Activated T-cell treated with anti-CD3 and anti-CD28 coated beads for 24 hours (primary cell): Measurements from ENCODE around the gene KCND3.

Experiments
- DNase-seq: peaks from one replicate; pipeline ENCODE4 v3.0.0-alpha.2; 2020; ENCODE audit warnings: low read depth

KCND3 gene

GRCh38 chr1:111989531-111990025, at the start of gene KCND3:
Gene KCND3 (minus strand): TSS chr1:111989668.
- DNase-seq, result no peak

- DNase-seq, result no peak
Observed at GRCh38 chr1:112034277-112034676, 44.8 kb upstream of the KCND3 start.

GRCh38 chr1:112033439-112034120, 44.1 kb upstream of the KCND3 start:
- DNase-seq, result no peak

- DNase-seq, result no peak
Observed at GRCh38 chr1:112030157-112030556, 40.7 kb upstream of the KCND3 start.

GRCh38 chr1:112027696-112028095, 38.2 kb upstream of the KCND3 start:
- no peak for DNase-seq

- no peak for DNase-seq
Observed at GRCh38 chr1:112026501-112026900, 37.0 kb upstream of the KCND3 start.

- no peak for DNase-seq
Observed at GRCh38 chr1:112026016-112026415, 36.5 kb upstream of the KCND3 start.

- no peak for DNase-seq
Observed at GRCh38 chr1:112021263-112021662, 31.8 kb upstream of the KCND3 start.

- DNase-seq, result no peak
Observed at GRCh38 chr1:112017183-112017582, 27.7 kb upstream of the KCND3 start.

- no peak for DNase-seq
Observed at GRCh38 chr1:112012823-112013222, 23.4 kb upstream of the KCND3 start.

GRCh38 chr1:112011202-112011601, 21.7 kb upstream of the KCND3 start:
- no peak for DNase-seq

- DNase-seq, result no peak
Observed at GRCh38 chr1:112007169-112007568, 17.7 kb upstream of the KCND3 start.

- no peak for DNase-seq
Observed at GRCh38 chr1:112006416-112007025, 17.1 kb upstream of the KCND3 start.

GRCh38 chr1:112004076-112004475, 14.6 kb upstream of the KCND3 start:
- no peak for DNase-seq

GRCh38 chr1:112002514-112002913, 13.0 kb upstream of the KCND3 start:
- DNase-seq, result no peak

GRCh38 chr1:112001436-112001835, 12.0 kb upstream of the KCND3 start:
- no peak for DNase-seq

- DNase-seq, result no peak
Observed at GRCh38 chr1:112000048-112000447, 10.6 kb upstream of the KCND3 start.

GRCh38 chr1:111998332-111998731, 8.9 kb upstream of the KCND3 start:
- no peak for DNase-seq

GRCh38 chr1:111992476-111992875, 3.0 kb upstream of the KCND3 start:
- no peak for DNase-seq

GRCh38 chr1:111990878-111991718, 1.6 kb upstream of the KCND3 start:
- DNase-seq, result no peak

- DNase-seq, result no peak
Observed at GRCh38 chr1:111990026-111990877, 784 bp upstream of the KCND3 start.
